Fibroblast of villous mesenchyme (primary cell): ENCODE measurements around the gene MCEMP1. TPM values are rescaled to one million over a fixed set of nuclear protein-coding genes. Genes with fewer than 3 reads are reported as not detected.

Experiments used
- DNase-seq: peaks from one replicate; pipeline ENCODE4 v3.0.0-alpha.2; 2010; ENCODE audit warnings: low read depth
- H3K4me3 ChIP-seq: 2 replicates; pipeline ENCODE4 v1.5.1; 2011; ENCODE audit warnings: low read depth, mild to moderate bottlenecking, low read length
- CTCF ChIP-seq: IDR thresholded peaks from 2 replicates; pipeline ENCODE4 v1.5.1; 2012; ENCODE audit warnings: low read depth, mild to moderate bottlenecking, low read length; ENCODE audit not compliant: insufficient read depth
- total RNA-seq: library from RNA; depleted of rRNA; stranded (reverse); fragments of >200 nt; gene quantifications from 2 replicates; pipeline ENCODE4 v1.2.3, GENCODE V29; 2012

Gene MCEMP1
- total RNA-seq, 1 donor = not detected

GRCh38 chr19:7644550-7644877 is 32.4 kb upstream of the MCEMP1 start:
- H3K4me3 ChIP-seq = no peak overlapping the region
- no peak for TF ChIP-seq CTCF
- DNase-seq = no peak

- DNase-seq = no peak
- TF ChIP-seq CTCF = no peak
- H3K4me3 ChIP-seq = no peak overlapping the region
Observed at GRCh38 chr19:7645163-7645562, 31.7 kb upstream of the MCEMP1 start.

GRCh38 chr19:7645656-7646425 is 31.0 kb upstream of the MCEMP1 start:
- no peak for DNase-seq

GRCh38 chr19:7646426-7646700 is 30.5 kb upstream of the MCEMP1 start:
- DNase-seq = no peak
- TF ChIP-seq CTCF = no peak
- H3K4me3 ChIP-seq = no peak overlapping the region

More at GRCh38 chr19:7645656-7646425, 31.0 kb upstream of the MCEMP1 start:
- H3K4me3 ChIP-seq = no peak overlapping the region
- TF ChIP-seq CTCF = no peak

GRCh38 chr19:7647156-7647555 is 29.7 kb upstream of the MCEMP1 start:
- TF ChIP-seq CTCF = no peak
- no peak for DNase-seq
- no peak overlapping the region for H3K4me3 ChIP-seq

GRCh38 chr19:7648265-7649014 is 28.4 kb upstream of the MCEMP1 start:
- no peak overlapping the region for H3K4me3 ChIP-seq
- DNase-seq = no peak
- TF ChIP-seq CTCF = no peak
